Myometrial cell (primary cell): ENCODE results near the gene CELSR1. TPM values are rescaled to one million over a fixed set of nuclear protein-coding genes. Genes with fewer than 3 reads are reported as not detected.

Experiments used
- total RNA-seq: library from RNA; depleted of rRNA; stranded (reverse); fragments of >200 nt; gene quantifications from 2 replicates; pipeline ENCODE4 v1.2.3, GENCODE V29; 2015

CELSR1 gene
- 0.29 TPM in 1 of 2 replicates, not detected in the other for total RNA-seq

GRCh38 chr22:46537225-46537945, at the start of gene CELSR1:
CELSR1 (minus strand) TSS chr22:46537620; CDS start chr22:46537170, 450 bp downstream.

GRCh38 chr22:46335201-46336118, 202.0 kb downstream of the CELSR1 start, which contains the start of gene TRMU:
TRMU (plus strand) TSS chr22:46335714; CDS start chr22:46335765, 51 bp downstream.

Other genes with a start within 250 kb of the CELSR1 start
- 13.8 and 15.9 TPM in 2 replicates for gene GTSE1, start 240.8 kb downstream of the CELSR1 start, total RNA-seq
- 26.2 and 27.7 TPM in 2 replicates for gene TRMU, start 201.9 kb downstream of the CELSR1 start, total RNA-seq
- gene GRAMD4, start 82.8 kb upstream of the CELSR1 start, total RNA-seq: 7.5 and 8.9 TPM in 2 replicates
- gene CERK, start 200.6 kb upstream of the CELSR1 start, total RNA-seq: 27.6 and 29.7 TPM in 2 replicates
- 16.4 and 16.5 TPM in 2 replicates for gene TBC1D22A, start 225.0 kb upstream of the CELSR1 start, total RNA-seq